HG03558 (cell line): ENCODE measurements around the gene PTPN11.
"Not testable (repeated sequence)": the region's sequence is repeated elsewhere in the genome, so short reads cannot be mapped to it uniquely, and the experiment has no call there.

Experiments used
- ATAC-seq: cut with Tn5 transposase; IDR thresholded peaks from one replicate; pipeline ENCODE4 v1.9.1; 2021; ENCODE audit warnings: moderate number of reproducible peaks; ENCODE audit not compliant: unreplicated experiment; ENCODE audit errors: extremely low read depth

PTPN11 gene

DNA sequence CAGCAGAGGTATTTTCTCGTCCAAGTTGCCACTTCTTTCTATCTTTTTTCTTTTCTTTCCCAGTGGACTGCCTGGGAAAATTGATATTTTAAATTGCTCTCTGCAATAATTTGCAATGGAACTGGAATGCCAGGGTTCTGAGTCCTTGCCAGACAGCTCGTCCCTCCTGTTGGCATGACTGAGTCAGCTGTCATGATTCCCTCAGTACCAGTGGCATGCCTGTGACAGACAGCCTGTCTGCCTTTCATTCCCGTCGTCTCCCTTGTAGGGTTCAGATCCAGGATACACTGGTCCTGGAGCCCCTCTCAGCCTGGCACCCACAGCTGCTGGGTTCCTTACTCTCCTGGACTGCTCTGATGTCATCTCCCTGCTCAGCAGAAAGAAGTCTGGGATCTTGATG, 84.8 kb downstream of the PTPN11 start:
- ATAC-seq: no peak

DNA sequence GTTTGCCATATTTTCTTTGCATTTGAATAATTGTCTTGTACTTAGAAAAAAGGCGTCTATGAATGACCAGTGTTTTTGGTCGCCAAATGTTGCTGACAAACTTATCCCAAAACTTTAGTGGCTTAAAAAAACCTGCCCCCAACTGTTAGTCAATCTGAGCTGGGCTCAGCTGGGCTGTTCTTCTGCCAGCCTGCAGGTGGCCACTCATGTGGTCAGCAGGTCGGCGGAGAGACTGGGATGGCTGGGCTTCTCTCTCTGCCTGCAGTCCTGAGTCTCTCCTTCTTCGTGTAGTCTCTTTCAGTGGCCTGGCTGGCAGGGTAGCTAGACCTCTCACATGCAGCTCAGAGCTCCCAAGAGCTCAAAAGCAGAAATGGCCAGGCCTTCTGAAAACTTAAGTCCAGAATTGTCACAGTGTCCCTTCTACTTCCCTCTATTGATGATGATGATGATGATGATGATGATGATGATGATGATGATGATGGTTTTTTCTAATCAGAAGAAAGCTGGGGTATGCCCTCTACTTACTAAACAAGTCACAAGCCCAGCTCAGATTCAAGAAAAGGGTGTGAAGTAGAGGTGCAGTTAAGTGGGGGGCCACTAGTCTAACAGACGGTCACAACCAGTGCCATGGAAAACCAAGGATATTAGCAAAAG, 87.9 kb downstream of the PTPN11 start:
- ATAC-seq: no peak

DNA sequence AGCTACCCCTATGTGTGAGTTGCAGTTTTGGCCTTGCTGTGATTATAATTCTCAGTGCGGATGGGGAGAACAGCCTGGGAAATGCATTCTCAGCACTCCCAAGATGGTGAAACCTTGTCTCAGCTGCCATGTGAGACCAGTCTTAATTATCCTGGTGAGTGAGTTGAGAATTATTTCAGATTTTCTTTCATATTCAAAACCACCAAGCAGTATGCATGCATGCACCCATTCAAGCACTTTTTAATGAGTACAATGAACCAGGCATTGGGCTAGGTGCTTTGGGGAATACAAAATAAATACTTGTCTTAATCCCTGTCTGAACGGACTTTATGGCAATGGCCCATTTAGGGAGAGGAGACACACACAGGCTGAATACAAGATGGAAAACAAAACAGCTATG, 94.7 kb downstream of the PTPN11 start:
- no peak for ATAC-seq

DNA sequence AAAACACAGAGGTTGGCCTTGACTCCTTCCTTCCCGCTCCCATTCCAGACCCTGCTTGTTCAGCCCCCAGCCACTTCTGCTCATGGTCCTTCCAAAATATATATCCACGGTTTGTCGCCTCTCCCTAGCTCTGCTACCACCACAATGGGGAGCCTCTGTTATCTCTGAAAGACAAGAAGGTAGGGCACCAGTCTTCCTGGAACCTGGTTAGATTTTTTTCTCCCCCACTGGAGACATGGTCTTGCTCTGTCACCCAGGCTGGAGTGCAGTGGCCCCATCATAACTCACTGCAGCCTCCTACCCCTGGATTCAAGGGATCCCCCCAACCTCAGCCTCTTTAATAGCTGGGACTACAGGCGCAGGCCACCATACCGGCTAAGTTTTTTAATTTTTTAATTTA, 95.7 kb downstream of the PTPN11 start:
- no peak for ATAC-seq

DNA sequence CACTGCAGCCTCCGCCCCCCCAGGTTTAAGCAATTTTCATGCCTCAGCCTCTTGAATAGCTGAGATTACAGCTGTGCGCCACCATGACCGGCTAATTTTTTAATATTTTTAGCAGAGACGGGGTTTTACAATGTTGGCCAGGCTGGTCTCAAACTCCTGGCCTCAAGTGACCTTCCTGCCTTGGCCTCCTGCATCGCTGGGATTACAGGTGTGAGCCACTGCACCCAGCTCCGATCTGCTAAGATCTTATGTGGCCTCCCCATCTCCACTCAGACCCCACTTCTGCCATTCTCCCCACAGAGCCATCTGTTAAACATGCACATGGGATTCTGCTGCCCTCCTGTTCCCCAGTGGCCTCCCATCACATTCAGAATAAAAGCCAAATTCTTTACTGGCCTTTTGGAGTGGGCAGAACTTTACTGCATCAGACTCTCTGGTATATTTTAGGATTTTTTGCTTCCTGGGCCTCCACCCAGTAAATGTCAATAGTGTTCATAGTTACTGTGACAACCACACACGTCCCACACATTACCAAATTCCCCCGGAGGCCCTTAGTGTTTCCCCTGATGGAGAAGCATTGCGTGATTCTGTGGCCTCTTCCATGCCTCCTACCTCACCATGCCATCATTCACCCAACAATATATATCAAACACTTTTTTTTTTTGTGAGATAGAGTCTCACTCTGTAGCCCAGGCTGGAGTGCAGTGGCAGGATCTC, 96.3 kb downstream of the PTPN11 start:
- ATAC-seq: no peak

DNA sequence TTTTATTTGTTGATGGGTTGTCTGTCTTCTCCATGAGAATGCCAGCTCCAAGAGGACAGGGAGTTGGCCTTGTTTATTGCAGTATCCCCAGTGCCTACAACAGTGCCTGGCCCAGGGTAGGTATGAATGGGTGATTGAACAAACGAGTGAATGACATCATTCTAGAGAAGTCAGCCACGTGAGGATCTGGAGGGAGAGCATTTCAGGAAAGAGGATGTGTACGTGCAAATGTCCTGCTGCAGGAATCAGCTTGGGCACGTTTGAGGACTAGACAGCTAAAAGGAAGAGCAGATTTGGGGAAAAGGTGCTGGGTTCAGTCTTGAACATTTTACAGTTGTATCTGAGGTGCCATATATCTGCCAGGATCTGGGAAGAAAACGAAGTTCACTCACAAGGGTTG, 97.1 kb downstream of the PTPN11 start:
- no peak for ATAC-seq

DNA sequence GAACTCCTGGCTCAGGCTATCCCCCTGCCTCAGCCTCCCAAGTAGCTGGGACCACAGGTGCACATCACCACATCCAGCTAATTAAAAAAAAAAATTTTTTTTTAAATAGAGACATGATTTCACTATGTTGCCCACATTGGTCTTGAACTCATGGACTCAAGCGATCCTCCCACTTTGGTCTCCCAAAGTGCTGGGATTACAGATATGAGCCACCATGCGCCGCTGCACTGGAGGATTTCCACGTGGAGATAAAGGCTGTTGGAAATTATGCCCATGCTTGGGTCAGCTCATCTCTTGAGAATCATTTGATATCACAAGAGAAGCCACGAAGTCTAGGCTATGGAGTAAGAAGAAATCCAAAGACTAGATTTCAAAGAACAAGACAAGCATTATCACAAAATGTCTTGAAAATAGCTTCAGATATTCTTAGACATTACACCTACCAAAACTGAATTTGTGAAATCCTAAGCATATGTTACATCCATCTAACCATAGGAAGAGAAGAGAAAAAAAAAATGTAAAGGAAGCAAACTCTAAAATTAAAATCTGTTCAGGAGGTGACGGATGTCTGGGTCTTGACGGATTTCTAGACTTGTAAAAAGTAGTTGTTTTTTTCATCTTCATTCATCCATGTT, 99.1 kb downstream of the PTPN11 start:
- ATAC-seq: no peak

DNA sequence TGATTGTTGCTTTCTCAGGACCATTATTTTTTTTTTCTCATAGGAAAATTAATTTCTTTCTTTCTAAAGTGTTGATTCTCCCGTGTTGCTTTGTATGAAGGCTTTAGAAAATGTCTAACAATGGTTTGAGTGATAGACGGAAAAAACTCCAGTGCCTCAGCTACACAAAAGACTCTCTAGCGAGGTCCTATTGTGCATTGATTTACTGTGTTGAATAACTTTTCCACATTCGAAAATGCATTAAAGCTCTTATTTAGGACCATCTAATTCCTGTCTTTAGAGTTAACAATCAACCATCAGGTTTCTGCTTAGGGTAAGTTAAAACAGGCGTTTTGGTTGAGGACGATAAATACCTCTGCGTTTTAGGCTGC, 99.6 kb downstream of the PTPN11 start:
- ATAC-seq: no peak

DNA sequence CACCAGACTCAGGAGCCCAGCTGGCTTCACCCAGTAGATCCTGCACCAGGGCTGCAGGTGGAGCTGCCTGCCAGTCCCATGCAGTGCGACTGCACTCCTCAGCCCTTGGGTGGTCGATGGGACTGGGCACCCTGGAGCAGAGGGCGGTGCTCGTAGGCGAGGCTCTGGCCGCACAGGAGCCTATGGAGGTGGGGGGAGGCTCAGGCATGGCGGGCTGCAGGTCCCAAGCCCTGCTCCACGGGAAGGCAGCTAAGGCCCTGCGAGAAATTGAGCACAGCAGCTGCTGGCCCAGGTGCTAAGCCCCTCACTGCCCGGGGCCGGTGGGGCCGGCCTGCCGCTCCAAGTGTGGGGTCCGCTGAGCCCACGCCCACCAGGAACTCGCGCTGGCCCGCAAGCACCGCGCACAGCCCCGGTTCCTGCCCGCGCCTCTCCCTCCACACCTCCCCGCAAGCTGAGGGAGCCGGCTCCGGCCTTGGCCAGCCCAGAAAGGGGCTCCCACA, 101.1 kb downstream of the PTPN11 start:
- not testable (repeated sequence) for ATAC-seq

DNA sequence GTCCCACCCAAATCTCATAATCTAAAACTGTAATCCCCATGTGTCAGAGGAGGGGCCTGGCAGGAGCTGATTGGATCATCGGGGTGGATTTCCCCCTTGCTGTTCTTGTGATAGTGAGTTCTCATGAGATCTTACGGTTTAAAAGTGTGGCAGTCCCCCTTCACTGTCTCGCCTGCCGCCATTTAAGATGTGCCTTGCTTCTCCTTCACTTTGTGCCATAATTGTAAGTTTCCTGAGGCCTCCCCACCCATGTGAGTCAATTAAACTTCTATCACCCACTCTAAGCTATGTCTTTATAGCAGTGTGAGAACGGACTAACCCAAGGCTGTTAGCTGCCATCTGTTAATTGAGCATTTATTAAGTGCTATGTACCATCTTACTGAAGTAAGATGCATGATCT, 105.1 kb downstream of the PTPN11 start:
- ATAC-seq: no peak

DNA sequence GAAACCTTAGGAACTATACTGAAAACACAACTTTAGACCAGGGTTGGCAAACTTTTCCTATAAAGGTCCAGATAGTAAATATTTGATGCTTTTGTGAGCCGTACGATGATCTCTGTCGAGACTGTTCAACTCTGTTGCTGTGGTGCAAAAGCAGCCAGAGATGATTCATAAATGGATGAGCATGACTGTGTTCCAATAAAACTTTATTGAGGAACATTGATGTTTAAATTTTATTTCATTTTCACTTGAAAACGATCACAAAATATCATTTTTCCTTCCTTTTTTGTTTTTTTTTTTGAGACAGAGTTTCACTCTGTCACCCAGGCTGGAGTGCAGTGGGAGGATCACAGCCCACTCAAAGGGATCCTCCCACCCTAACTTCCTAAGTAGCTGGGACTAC, 105.5 kb downstream of the PTPN11 start:
- no peak for ATAC-seq

DNA sequence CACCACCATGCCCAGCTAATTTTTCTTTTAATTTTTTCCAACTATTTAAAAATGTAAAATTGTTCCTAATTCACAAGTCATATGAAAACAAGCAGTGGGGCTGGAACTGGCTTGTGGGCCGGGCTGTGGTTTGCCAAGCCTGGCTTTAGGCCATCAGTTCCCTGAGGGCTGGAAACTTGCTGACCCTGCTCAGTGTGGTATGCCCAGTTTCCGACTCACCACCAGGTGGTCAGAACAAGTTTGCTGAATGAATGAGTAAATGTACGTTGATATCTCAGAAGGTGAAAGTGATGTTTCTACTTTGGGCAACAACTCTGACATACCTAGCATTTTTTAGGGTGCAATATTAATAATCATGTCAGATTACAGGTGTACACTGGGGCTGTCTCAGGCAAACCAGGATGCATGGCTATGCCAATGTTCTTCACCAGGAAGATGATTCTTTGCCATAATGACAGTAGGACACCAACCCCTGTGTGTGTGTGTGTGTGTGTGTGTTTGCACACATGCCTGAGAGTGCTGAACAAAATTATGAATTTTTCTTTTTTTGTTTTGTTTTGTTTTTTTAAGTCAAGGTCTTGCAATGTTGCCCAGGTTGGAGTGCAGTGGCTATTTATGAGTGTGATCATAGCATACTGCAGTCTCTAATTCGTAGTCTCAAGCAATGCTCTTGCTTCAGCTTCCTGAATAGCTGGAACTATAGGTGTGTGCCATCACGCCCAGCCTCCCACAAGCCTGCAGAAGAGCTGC, 106.1 kb downstream of the PTPN11 start:
- no peak for ATAC-seq

DNA sequence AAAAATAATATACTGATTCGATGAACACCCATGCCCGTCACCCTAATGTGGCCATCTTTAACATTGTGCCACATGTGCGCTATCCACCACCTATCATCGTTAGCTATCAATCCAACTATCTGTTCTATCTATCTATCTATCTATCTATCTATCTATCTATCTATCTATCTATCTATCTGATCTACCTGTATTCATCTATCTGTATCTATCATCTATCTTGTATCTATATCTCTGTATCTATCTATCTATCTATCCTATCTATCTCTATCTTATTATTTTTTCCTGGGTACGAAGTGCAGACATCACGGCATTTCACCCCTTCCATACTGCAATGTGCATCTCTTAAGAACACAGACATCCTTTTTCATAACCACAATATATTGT, 106.7 kb downstream of the PTPN11 start:
- no peak for ATAC-seq

DNA sequence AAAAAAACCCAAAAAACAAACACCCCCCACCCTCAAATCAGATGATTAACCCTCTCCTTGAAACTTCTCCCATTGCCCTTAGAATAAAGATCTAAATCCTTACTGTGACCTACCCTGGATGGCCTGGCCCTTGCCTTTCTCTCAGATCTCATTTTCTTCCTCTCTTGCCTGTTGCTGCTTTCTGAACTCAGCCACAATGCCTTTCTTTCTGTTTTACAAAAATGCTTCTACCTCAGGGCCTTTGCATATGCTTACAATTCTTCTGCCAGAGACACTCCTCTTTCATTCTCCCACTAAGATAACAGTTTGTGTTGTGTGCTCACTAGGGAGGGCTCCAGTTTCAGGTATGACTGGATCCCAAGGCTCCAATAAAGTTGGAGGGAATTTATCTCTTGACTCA, 108.3 kb downstream of the PTPN11 start:
- no peak for ATAC-seq

DNA sequence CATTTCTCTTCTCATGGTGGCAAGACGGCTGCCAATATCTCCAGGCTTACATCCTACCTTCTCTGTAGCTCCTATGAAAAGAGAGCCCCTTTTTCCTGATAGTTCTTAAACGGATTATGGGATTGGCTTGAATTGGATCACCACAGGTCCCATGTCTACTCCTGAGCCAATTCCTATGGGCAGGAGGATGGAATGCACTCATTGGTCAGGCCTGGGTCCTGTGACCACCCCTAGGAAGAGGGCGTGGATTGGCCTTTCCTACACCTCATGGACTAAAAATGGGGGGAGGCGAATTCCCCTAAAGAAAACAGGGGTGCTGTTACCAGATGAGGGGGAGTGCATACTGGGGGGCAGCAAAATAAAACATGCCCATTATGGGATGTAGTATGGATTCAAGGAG, 108.8 kb downstream of the PTPN11 start:
- no peak for ATAC-seq

DNA sequence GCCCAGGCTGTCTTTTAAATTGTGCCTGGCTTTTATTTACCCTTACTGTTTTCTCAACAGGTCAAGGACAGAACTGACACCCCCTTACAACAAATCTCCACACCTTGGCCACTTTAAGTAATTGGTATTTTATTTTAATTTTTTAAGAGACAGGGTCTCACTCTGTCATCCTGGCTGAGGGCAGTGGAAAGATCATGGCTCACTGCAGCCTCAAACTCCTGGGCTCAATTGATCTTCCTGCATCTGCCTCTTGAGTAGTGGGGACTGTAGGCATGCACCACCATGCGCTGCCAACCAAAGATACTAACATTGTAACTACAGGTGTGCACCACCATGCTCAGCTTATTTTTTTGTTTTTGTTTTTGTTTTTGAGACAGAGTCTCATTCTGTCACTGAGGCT, 109.8 kb downstream of the PTPN11 start:
- ATAC-seq: no peak

DNA sequence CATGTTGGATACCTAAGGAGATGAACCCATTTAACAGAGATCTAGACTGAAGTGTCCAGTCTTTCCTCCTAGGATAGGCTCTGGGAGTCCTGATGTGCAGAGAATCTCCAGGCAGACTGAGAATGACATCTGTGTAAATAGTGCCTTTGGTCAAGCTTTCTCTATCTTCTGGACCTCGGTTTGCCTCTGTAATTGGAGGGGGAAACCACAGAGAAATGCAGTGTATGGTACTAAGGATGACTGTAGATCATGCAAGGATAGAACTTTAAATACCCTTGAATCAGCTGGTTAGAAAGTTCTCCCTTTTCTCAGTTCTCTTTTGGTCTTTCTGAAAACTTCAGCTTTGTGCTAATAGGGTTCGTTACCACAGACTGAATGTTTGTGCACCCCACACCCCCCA, 112.2 kb downstream of the PTPN11 start:
- no peak for ATAC-seq

DNA sequence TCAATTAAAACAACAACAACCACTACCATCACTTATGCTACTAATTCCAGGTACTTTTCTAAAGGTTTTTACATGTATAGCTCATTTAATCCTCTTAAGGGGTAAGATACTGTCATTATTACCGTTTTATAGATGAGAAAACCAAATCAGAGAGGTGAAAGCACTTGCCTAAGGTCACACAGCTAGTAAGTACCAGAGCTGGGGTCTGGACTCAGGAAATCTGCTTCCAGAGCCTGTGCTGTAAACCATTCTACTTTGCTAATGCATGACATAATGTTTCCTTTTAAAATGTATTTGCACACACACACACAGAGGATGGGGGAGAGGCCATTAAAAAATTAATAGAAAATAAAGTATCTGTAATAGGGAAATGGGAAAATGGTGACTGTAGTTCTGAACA, 113.4 kb downstream of the PTPN11 start:
- no peak for ATAC-seq

DNA sequence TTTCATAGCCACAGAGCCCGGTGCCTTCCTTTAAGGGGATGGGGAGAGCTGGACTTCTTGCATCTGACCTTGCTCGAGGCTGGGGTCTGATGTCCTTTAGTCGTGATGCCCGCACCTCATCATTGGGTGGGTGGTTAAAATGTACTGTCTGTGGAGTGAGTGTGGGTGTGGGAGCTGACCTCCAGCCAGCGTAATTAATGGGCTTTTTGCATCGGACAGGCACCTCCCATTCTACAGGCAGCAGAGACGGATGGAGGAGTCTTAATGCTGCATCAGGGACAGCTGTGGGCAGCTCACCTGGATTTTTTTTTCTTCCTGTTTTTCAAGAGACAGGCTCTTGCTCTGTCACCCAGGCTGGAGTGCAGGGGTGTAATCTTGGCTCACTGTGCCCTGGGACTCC, 114.8 kb downstream of the PTPN11 start:
- no peak for ATAC-seq

DNA sequence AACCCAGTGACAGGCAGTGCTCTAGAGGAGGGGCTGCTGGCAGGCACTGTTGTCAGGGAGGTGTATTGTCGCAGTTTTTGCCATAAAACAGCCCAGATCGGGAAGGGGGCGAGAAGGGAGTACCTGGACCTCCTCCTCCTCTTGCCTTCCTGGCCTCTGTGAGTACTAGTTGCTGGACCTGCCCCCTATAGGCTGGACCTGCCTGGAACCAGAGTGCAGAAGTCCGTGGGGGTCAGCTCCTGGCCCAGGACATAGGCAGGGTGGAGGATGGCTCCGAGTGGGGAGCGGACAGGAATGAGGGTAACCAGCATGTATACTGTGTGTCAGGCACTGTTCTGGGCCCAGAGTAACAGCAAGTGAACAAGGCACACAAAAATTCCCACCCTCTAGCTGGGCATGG, 116.3 kb downstream of the PTPN11 start:
- ATAC-seq: no peak
